ENCODE measurements around the gene AIPL1.

- TF ChIP-seq CTCF (IDR thresholded peaks at IDR 0.05) (no peak), REST (IDR thresholded peaks at IDR 0.05; ENCODE audit: insufficient read depth in 1 of 2, low read depth in 2 of 2, low read length in 1 of 2) (no peak)
Observed at GRCh38 chr17:6408276-6408675, 26.6 kb downstream of the AIPL1 start.
